CD14-positive monocyte (primary cell): Measurements from ENCODE around the gene ABCB1. TPM values are rescaled to one million over a fixed set of nuclear protein-coding genes. Genes with fewer than 3 reads are reported as not detected.
A peak's percentile ranks its signal among the peaks of the same experiment; 100 is the strongest.

Experiments used
- DNase-seq, 3 donors: peaks; one replicate each; pipeline ENCODE4 v3.0.0-alpha.2; 2011 to 2022
- H2AFZ ChIP-seq: 2 replicates; pipeline ENCODE4 v1.6.0; 2012; ENCODE audit warnings: mild to moderate bottlenecking, low read depth, low read length, inconsistent platforms; ENCODE audit not compliant: insufficient read depth, poor library complexity, severe bottlenecking
- H3K27ac ChIP-seq, 2 donors: 1 replicate in 1 of 2; 2 replicates in 1 of 2; pipeline ENCODE4 v1.5.1; 2012 to 2013; ENCODE audit warnings: low read length in 2 of 2, control low read depth in 1 of 2, inconsistent platforms in 1 of 2, low read depth in 1 of 2, mild to moderate bottlenecking in 1 of 2
- H3K27me3 ChIP-seq, 2 donors: one replicate each; pipeline versions ENCODE4 v1.6.0 to v1.6.1; 2011 to 2013; ENCODE audit warnings: low read length in 2 of 2; ENCODE audit not compliant: control insufficient read depth in 2 of 2, insufficient read depth in 2 of 2
- H3K36me3 ChIP-seq, 2 donors: replicated peaks in 1 of 2; 1 replicate in 1 of 2; 2 replicates in 1 of 2; pipeline versions ENCODE4 v1.5.1 to v1.6.1; 2012 to 2013; ENCODE audit warnings: low read length in 2 of 2, control low read depth in 1 of 2, inconsistent platforms in 1 of 2, mild to moderate bottlenecking in 1 of 2; ENCODE audit not compliant: insufficient read depth in 2 of 2, control insufficient read depth in 1 of 2
- H3K4me1 ChIP-seq, 2 donors: 1 replicate in 1 of 2; 2 replicates in 1 of 2; pipeline versions ENCODE4 v1.5.1 to v1.6.1; 2012 to 2013; ENCODE audit warnings: low read length in 2 of 2, control low read depth in 1 of 2, inconsistent platforms in 1 of 2, mild to moderate bottlenecking in 1 of 2, moderate library complexity in 1 of 2; ENCODE audit not compliant: insufficient read depth in 2 of 2, control insufficient read depth in 1 of 2
- H3K4me2 ChIP-seq: replicated peaks from 2 replicates; pipeline ENCODE3; 2012; ENCODE audit warnings: low read length, moderate library complexity, mild to moderate bottlenecking; ENCODE audit not compliant: poor library complexity, severe bottlenecking; ENCODE audit errors: extremely low read depth
- H3K4me3 ChIP-seq, 3 experiments: fragments of 200-600 bp in 1 of 3; sonication (generic) in 1 of 3; replicated peaks in 1 of 3; 1 replicate in 2 of 3; 2 replicates in 1 of 3; pipeline ENCODE4 v1.5.1; 2011 to 2013; ENCODE audit warnings: low read length in 3 of 3, mild to moderate bottlenecking in 3 of 3, control low read depth in 2 of 3, low read depth in 2 of 3, inconsistent platforms in 1 of 3, moderate library complexity in 1 of 3
- H3K79me2 ChIP-seq: 2 replicates; pipeline ENCODE4 v1.6.0; 2012; ENCODE audit warnings: mild to moderate bottlenecking, control low read depth, inconsistent platforms, low read length, moderate library complexity; ENCODE audit not compliant: insufficient read depth
- H3K9ac ChIP-seq: 2 replicates; pipeline ENCODE4 v1.6.0; 2017; ENCODE audit warnings: low read length, mild to moderate bottlenecking; ENCODE audit not compliant: insufficient read depth, poor library complexity, severe bottlenecking
- H3K9me3 ChIP-seq, 2 donors: replicated peaks in 1 of 2; 1 replicate in 1 of 2; 2 replicates in 1 of 2; pipeline versions ENCODE4 v1.5.1 to v1.6.1; 2012 to 2013; ENCODE audit warnings: low read length in 2 of 2, control low read depth in 1 of 2; ENCODE audit not compliant: control insufficient read depth in 1 of 2, insufficient read depth in 1 of 2
- H4K20me1 ChIP-seq: 2 replicates; pipeline ENCODE4 v1.6.0; 2012; ENCODE audit warnings: mild to moderate bottlenecking, low read length, control low read depth, moderate library complexity; ENCODE audit not compliant: insufficient read depth
- H3K27ac Mint-ChIP-seq, 7 donors: one replicate each; pipeline ENCODE4 v1.8.0; 2020; ENCODE audit warnings: mild to moderate bottlenecking in 7 of 7, mixed read lengths in 7 of 7, moderate library complexity in 6 of 7, inconsistent platforms in 2 of 7
- H3K27me3 Mint-ChIP-seq, 3 donors: one replicate each; pipeline ENCODE4 v1.8.0; 2021 to 2022; ENCODE audit warnings: low read depth in 3 of 3, mild to moderate bottlenecking in 3 of 3, mixed read lengths in 3 of 3, moderate library complexity in 3 of 3, inconsistent platforms in 1 of 3
- H3K36me3 Mint-ChIP-seq, 2 donors: one replicate each; pipeline ENCODE4 v1.8.0; 2020; ENCODE audit warnings: mixed read lengths in 2 of 2, inconsistent platforms in 1 of 2, mild to moderate bottlenecking in 1 of 2
- H3K4me1 Mint-ChIP-seq: one replicate; pipeline ENCODE4 v1.8.0; 2020; ENCODE audit warnings: mild to moderate bottlenecking, mixed read lengths
- H3K4me3 Mint-ChIP-seq, 2 donors: one replicate each; pipeline ENCODE4 v1.8.0; 2020; ENCODE audit warnings: mild to moderate bottlenecking in 2 of 2, mixed read lengths in 2 of 2, moderate library complexity in 1 of 2
- H3K9me3 Mint-ChIP-seq, 7 donors: one replicate each; pipeline ENCODE4 v1.8.0; 2020 to 2022; ENCODE audit warnings: mixed read lengths in 7 of 7, mild to moderate bottlenecking in 6 of 7, moderate library complexity in 6 of 7, inconsistent platforms in 2 of 7
- CTCF ChIP-seq: fragments of 200-600 bp; IDR thresholded peaks from one replicate; pipeline ENCODE4 v1.8.0; 2022; ENCODE audit warnings: antibody characterized with exemption, mild to moderate bottlenecking
- WGBS: methylation state at CpG from one replicate; pipeline ENCODE4 v1.1.5; 2013; ENCODE audit warnings: missing lambda C conversion rate; ENCODE audit not compliant: insufficient coverage; 5-methylcytosine and 5-hydroxymethylcytosine counted together
- intact Hi-C, 2 donors: fragments of 100-400 bp; cut with micrococcal nuclease; formaldehyde crosslinking; loops; one replicate each; pipeline versions ENCODE4 v1.15.0 to v1.15.1; 2023
- polyA minus RNA-seq: library from RNA; depleted of rRNA, polyadenylated mRNA; stranded (reverse); fragments of >200 nt; gene quantifications from 2 replicates; pipeline ENCODE4 v1.2.3, GENCODE V29; 2012
- polyA plus RNA-seq, 3 donors: library from polyadenylated mRNA; depleted of rRNA in 1 of 3; unstranded in 2 of 3; stranded (reverse) in 1 of 3; fragments of 300-500 nt in 2 of 3; fragments of >200 nt in 1 of 3; fragmentation: Illumina TruSeq in 2 of 3; gene quantifications; 1 replicate in 2 of 3; 2 replicates in 1 of 3; pipeline ENCODE4 v1.2.3, GENCODE V29; 2012 to 2021
- total RNA-seq, 12 experiments: library from RNA in 1 of 12; stranded (reverse) in 1 of 12; fragments of 120-200 nt in 1 of 12; gene quantifications; one replicate each; pipeline ENCODE4 v1.2.4 and lab custom pipeline; 2013 to 2026; ENCODE audit warnings: mixed read lengths in 6 of 12, inconsistent platforms in 1 of 12

The ABCB1 gene
- total RNA-seq (2013), result 0.33 TPM
- polyA plus RNA-seq (under 1 TPM in 1 of 3 donors, not detected in 2; 0.24 TPM), polyA minus RNA-seq (not detected in 2 replicates), total RNA-seq (lab: John Stamatoyannopoulos, UW) (0.05 to 3.8 (median 0.31) reads per million in 11 experiments)

DNA sequence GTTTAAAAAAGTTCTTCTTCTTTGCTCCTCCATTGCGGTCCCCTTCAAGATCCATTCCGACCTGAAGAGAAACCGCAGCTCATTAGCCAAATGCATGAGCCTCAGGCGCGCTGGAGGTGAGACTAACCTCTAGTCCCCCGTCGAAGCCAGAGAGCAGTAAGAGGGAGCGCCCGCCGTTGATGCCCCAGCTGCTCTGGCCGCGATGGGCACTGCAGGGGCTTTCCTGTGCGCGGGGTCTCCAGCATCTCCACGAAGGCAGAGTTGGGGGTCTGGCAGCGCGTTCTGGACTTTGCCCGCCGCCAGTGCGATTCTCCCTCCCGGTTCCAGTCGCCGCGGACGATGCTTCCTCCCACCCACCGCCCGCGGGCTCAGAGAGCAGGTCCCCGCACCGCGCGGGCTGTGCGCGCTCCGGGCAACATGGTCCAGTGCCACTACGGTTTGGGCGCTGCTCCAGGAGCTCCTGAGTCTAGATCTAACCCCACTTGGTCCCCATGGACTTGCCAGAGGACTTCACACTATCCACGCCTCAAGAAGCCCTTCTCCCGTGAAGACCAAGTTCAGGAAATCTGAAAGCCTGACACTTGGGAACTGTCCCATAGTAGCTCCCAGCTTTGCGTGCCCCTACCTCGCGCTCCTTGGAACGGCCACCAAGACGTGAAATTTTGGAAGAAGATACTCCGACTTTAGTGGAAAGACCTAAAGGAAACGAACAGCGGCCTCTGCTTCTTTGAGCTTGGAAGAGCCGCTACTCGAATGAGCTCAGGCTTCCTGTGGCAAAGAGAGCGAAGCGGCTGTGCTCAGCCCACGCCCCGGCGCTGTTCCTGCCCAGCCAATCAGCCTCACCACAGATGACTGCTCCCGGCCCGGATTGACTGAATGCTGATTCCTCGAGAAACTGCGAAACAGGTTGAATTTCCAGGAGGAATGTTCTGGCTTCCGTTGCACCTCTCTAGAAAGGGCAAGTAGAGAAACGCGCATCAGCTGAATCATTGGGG is at the start of gene ABCB1:
TSS of gene ABCB1 (minus strand) at position 755 of the 995 bp plus-strand sequence. CDS start at position 55, 700 bp downstream.
- Histone ChIP-seq H3K36me3 (no peaks in the 10 kb centered on the region), H3K27me3 (peaks cover 23 to 31% of the 10 kb centered on the region in 2 donors), H3K4me1 (peaks cover 11 to 13% of the 10 kb centered on the region in 2 donors), H3K9me3 (peaks cover 0 to 9% of the 10 kb centered on the region in 2 donors), H3K79me2 (no peaks in the 10 kb centered on the region), H3K4me3 (peak within 1 kb of the TSS; percentile 0 to 61 (median 2)), H3K27ac (no peak within 1 kb of the TSS), H3K4me2 (peak within 1 kb of the TSS; percentile 70), H3K9ac (peak within 1 kb of the TSS; percentile 23), H2AFZ (peak within 1 kb of the TSS; percentile 64), H4K20me1 (no peaks in the 10 kb centered on the region)
- peak within 1 kb of the TSS in 1 of 7 donors; percentile 8 for H3K27ac Mint-ChIP-seq
- peaks cover 0 to 6% (median 0%) of the 10 kb centered on the region in 7 donors for H3K9me3 Mint-ChIP-seq
- peaks cover 19% of the 10 kb centered on the region for H3K4me1 Mint-ChIP-seq
- H3K36me3 Mint-ChIP-seq, result no peaks in the 10 kb centered on the region
- intact Hi-C loops, result no loop called here
- peak within 1 kb of the TSS; percentile 71 to 90 for H3K4me3 Mint-ChIP-seq
- DNase-seq, result peak in 1 of 3 donors; percentile 4
- peaks cover 29 to 41% (median 31%) of the 10 kb centered on the region in 3 donors for H3K27me3 Mint-ChIP-seq
- WGBS, result under 1% methylated on average over 58 of the region's 61 CpGs
- TF ChIP-seq CTCF, result no peak

DNA sequence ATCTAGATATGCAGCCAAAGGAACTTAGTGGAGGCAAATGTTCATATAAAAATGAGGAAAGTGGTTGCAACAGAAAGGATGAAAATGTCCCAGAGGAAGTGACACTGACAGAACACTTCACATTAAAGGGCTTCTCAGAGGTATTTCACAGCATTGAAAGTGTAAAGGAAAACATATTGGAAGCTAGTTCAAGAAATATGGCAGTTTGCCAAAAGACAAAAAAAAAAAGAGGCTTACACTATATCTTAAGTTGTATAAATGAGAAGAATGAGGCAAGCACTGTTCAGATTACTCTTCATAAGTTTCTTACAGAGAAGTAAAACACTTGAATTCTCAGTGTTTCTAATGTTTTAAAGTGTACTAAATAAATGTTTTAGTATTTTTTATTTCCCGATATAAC is 47.6 kb upstream of the ABCB1 start:
- H3K9me3 ChIP-seq, result no peaks in the 10 kb centered on the region
- Mint-ChIP-seq H3K4me3 (no peak overlapping the region), H3K27ac (no peak overlapping the region), H3K36me3 (no peaks in the 10 kb centered on the region), H3K27me3 (no peaks in the 10 kb centered on the region), H3K9me3 (no peaks in the 10 kb centered on the region), H3K4me1 (no peaks in the 10 kb centered on the region)
- no peaks in the 10 kb centered on the region for H4K20me1 ChIP-seq
- intact Hi-C loops, result no loop called here
- H3K9ac ChIP-seq, result no peak overlapping the region
- H3K79me2 ChIP-seq, result no peaks in the 10 kb centered on the region
- no peak overlapping the region for H2AFZ ChIP-seq
- H3K36me3 ChIP-seq, result no peaks in the 10 kb centered on the region
- no CpG with 5 or more reads among the region's 1 CpG for WGBS
- H3K4me3 ChIP-seq, result no peak overlapping the region
- H3K27me3 ChIP-seq, result no peaks in the 10 kb centered on the region
- H3K4me1 ChIP-seq, result no peaks in the 10 kb centered on the region
- no peak for DNase-seq
- no peak overlapping the region for H3K4me2 ChIP-seq
- TF ChIP-seq CTCF, result no peak
- no peak overlapping the region for H3K27ac ChIP-seq
